HG03139 (cell line): ENCODE measurements around the gene OR2K2.
"Not testable (repeated sequence)": the region's sequence is repeated elsewhere in the genome, so short reads cannot be mapped to it uniquely, and the experiment has no call there.

Experiments
- ATAC-seq: cut with Tn5 transposase; IDR thresholded peaks from one replicate; pipeline ENCODE4 v1.9.1; 2021; ENCODE audit not compliant: unreplicated experiment

Gene OR2K2, protein sequence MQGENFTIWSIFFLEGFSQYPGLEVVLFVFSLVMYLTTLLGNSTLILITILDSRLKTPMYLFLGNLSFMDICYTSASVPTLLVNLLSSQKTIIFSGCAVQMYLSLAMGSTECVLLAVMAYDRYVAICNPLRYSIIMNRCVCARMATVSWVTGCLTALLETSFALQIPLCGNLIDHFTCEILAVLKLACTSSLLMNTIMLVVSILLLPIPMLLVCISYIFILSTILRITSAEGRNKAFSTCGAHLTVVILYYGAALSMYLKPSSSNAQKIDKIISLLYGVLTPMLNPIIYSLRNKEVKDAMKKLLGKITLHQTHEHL

DNA sequence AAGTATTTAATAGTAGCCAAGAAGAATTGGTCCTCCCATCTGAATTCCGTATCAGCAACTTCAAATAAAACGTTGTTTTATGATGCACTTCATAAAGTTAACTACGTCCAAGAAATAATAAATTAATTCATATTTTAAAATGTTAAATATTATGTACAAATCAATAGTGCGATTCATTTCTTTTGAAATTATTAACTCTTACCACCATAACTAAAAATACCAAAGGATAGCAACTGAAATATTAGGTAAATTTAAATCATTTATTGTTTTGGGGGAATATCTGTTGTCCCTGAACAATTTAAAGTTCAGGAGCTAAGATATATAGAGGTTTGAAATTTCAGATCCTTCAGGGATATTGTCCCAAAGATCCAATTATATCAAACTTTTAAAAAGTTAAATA lies at the start of gene OR2K2:
TSS of gene OR2K2 (minus strand) at position 101 of the 400 bp plus-strand sequence. CDS start 1,791 bp downstream, outside the sequence.
- ATAC-seq = no peak

DNA sequence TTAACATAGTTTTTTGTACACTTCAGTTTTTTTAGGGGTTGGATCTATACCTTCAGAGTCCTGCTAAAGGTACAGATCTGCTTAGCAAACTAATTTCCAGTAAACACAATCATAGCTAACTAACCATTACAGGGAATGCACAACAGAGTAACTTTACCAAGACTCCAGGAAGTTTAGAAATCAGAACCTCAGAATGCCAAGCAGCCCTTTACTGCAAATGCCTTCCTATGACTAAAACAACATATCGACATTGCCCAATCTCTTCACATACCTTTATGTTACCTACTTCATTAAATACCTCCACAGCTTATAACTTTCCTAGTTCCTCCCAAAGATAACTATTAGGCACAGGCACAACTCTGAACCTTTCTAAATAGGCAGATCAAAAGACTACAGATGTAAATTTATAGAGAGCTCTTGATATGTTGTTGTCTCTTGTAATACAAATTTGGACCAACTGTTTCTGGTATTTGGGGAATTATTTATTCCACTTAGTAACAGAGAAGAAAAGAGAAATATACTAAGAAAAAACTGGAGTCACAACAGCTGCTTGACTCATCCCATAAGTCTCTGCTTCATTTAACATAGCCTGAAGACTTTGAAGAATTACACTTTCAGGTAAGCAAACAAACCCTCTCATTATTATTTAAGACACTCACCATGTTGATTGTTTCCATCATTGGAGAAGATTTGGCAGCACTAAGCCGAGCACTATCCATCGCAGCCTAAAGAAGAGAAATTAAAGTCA lies 46.0 kb upstream of the OR2K2 start:
- no peak for ATAC-seq

DNA sequence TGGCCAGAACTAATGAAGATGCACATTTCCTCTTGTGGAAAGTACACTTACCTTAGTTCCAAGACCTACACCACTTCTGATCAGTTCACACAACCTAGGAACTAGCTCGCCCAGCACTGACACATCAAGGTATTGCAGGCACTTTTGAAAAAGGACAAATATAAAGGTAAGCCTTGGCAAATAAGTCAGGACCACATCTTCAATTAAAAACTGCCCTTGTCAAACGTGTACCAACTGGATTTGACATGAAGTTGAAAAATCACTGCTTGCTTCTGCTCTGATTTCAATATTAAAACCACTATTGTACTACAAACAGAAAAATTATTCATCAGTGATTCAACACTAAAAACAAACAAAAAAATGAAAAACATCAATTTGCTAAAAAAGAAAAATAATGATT lies 45.0 kb upstream of the OR2K2 start:
- no peak for ATAC-seq

DNA sequence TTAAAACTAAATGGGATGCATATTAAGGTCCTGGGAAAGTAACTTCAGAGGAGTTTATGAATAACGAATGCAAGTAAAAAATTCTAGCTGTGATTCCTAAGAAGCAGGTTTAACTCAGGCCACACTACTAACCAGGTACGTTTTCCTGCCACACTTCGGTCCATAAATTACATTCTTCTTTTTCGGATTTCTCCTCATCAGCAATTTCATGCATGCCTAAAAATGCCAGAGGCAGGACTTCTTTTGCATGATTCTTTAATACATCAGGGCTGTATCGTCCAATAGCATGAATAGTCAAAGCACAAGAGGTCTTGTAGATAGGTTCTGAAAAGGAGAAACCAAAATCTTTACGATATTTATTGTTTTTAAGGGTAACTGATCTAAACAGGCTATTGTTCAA lies 42.3 kb upstream of the OR2K2 start:
- no peak for ATAC-seq

DNA sequence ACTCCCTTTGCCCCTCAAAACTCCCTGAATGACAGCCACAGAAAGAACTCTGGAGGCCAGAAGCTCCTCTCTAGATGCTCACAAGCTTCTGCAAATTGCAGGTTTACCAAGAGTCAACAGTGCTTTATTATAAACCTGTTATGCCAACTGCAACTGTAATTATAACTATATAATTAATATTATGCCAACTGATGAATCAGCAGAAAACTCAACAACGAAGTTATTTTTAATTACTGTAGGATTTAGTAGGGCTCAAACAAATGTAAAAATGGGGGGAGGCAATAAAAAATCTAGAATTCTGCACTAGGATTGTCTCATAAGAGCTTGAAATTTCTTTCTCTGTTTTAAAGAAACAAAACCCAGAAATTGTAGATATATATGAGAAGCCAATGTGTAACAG lies 37.0 kb upstream of the OR2K2 start:
- no peak for ATAC-seq

DNA sequence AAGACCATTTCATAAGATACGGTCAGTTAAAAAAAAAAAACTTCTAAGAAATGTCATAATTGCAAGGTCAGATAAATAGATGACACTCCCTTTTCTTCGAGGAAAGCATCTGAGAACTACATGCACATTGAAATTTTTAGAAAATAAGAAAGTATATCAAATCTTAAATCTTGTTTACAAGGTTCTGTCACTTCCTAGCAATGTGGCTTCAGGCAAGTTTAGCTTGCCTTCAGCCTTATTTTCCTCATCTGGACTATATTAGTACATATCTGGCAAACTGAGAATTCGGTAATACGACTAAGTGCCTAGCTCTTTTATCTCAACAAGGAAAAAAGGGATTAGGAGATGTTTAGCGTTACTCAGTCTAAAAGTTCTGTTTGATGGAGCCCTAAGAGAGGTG lies 32.5 kb upstream of the OR2K2 start:
- no peak for ATAC-seq

DNA sequence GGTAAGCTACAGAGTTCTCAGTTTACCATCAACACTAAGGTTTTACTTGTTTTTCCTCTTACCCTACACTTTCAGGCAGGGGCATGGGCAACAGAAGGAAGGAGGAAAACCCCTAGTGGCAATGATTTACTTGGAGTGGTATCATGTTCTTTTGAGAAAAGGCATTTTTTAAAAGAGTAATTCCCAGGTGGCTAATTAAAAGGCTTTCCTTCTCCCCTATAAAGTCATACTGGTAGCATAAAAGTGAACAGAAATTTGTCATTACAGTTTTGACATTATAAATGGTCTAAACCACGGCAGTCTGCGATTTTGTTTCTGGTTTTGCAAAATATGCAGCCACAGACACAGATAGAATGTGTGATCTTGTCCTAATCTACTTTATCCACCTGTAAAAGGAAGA lies 30.9 kb upstream of the OR2K2 start:
- ATAC-seq = no peak

DNA sequence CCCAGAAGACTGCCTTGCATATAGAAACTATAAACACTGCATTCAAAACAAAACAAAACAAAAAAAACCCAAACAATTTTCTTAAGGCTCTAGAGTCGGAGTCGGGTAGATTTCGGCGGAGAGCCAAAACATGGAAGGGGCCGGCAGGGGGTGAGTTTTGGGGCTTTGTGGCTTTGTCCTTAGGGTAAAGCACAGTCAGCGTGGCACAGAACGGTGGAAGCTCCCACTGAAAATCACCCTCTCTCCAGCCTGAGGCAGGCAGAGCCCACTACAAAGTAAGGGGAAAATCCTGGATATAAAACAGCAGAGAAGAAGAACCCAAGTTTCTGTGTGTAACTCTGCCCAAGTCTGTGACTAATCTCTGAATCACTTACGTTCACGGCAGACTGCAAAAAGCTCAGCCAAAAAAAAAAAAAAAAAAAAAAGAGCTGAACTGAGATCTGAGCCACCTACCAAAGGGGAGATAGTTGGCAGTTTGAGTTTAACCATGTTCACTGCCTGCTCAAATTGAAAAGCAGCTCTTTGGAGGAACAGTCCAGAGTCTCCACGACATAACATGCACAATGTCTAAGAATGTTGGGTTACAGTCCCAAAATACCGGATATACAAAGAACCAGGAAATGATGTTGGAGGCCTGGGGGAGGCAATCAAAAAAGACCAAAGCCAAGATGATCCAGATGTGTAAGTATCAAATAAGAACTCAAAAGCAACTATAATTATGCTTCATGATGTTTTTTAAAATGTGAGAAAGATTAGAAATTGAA lies 26.6 kb upstream of the OR2K2 start:
- no peak for ATAC-seq

DNA sequence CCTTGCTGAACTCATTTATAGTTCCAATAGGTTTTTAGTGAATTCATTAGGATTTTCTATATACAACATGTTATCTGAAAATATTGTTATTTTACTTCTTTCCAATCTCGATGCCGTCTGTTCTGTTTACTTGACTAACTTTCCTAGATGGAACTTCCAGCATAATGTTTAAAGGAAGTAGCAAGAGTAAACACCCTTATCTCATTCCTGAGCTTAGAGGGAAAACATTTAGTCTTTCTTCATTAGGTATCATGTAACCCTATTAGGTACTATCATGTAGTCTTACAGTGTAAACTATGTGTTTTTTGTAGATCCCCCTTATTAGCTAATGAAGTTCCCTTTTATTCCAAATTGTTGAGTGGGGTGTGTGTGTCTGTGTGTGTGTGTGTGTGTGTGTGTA lies 22.5 kb upstream of the OR2K2 start:
- no peak for ATAC-seq

DNA sequence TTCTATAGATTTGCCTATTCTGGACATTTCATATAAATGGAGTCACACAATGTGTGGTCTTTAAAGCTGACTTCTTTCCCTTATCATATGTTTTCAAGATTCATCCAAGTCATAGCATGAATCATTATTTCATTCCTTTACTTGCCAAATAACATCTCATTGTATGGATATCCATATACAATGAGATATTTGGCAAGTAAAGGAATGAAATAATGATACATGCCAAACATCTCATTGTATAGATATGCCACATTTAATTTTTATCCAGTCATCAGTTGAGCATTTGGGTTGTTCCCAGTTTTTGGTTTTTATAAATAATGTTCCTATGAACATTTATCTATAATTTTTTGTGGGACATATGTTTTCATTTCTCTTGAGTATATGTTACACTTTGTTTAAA lies 20.5 kb upstream of the OR2K2 start:
- ATAC-seq = no peak

DNA sequence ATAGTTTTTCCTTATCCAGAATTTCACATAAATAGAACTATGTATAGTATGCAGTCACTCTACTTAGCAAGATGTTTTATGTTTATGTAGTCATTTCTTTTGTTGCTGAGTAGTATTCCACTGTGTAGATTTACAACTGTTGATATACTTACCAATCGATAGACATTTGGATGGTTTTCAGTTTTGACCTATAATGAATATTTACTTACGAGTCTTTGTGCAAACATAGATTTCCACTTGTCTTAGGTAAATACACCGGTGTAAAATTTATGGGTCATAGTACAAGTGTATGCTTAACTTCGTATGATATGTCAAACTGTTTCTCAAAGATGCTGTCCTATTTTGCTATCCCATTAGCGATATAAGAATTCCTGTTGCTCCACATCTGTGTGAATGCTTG lies 19.7 kb upstream of the OR2K2 start:
- no peak for ATAC-seq

DNA sequence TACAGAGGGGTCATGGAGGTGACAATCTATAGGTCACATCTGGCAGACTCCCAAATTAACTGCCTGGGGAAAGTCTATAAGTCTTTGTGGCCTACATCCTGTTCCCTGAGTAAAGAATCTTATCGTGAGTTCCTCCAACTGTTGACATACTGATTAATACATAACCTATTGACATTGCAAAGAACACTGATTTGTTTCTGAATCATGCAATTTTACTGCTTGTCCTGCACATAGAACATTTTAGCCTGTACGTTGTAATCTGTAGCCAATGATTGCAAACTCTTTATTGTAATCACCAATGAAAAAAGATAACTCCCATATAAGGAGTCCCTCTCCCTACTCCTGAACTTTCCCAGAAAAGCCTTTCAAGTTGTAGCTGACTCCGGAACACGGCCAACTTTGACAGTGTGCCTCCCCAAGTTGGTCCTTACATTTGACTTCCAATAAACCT lies 18.8 kb upstream of the OR2K2 start:
- no peak for ATAC-seq

DNA sequence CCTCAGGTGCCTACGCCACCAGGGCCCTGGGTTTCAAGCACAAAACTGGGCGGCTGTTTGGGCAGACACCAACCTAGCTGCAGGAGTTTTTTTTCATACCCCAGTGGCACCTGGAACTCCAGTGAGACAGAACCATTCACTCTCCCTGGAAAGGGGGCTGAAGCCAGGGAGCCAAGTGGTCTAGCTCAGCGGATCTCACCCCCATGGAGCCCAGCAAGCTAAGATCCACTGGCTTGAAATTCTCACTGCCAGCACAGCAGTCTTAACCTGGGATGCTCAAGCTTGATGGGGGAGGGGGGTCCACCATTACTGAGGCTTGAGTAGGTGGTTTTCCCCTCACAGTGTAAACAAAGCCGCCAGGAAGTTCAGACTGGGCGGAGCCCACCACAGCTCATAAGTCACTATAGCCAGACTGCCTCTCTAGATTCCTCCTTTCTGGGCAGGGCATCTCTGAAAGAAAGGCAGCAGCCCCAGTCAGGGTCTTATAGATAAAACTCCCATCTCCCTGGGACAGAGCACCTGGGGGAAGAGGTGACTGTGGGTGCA lies 4.4 kb upstream of the OR2K2 start:
- not testable (repeated sequence) for ATAC-seq

DNA sequence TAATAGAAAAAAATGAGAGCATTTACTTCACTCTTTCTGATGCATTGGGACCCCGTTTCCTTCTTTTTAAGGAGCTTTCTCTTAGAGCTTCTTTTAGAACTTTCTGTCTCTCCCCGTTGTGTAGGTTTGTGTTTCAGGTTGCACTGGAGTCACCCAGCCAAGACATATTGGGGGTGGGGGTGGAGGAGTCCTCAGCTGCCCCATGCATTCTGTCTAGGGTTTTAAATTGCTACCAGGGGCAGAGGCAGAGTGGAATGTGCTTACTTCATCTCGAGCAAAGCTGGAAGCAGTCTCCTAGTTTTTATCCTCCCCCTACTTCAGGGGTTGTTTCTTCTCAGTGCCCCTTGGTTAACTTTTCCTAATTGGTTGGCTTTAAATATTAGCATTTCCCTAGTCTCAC lies 9.4 kb downstream of the OR2K2 start:
- no peak for ATAC-seq

DNA sequence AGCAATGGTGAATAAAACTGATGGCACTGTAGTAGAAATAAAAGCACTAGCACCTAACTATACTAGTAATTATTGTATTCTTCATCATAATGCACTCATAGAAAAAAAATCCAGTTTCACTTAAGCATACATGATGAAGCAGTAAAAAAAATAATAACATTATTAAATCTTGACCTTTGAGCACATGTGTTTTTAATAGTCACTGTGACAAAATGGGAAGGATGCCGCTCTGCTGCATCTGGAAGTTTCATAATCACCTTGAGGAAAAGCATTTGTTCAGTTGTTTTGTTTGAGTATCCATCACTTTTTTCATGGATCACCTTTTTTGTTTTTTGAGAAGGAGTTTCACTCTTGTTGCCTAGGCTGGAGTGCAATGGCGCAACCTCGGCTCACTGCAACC lies 13.2 kb downstream of the OR2K2 start:
- ATAC-seq = no peak

DNA sequence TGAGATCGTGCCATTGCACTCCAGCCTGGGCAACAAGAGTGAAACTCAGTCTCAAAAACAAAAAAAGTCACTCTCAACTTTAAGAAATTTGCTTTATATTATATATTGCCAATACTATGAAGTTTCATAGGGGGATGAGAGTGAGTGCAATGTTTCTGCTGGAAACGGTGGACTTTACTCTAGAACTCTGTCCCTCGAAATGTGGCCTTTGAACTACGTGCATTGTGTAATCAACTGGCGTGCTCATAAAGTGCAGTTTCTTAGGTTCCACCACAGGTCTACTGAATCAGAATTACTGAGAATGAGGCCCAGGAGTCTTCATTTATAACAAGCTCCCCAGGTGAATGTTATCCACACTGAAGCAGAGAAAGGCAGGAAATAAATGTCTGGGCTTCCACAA lies 24.1 kb downstream of the OR2K2 start:
- no peak for ATAC-seq

DNA sequence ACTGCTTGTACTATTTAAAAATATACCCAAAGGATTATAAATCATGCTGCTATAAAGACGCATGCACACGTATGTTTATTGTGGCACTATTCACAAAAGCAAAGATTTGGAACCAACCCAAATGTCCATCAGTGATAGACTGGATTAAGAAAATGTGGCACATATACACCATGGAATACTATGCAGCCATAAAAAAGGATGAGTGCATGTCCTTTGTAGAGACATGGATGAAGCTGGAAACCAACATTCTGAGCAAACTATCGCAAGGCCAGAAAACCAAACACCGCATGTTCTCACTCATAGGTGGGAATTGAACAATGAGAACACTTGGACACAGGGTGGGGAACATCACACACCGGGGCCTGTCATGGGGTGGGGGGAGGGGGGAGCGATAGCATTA lies 26.0 kb downstream of the OR2K2 start:
- not testable (repeated sequence) for ATAC-seq

DNA sequence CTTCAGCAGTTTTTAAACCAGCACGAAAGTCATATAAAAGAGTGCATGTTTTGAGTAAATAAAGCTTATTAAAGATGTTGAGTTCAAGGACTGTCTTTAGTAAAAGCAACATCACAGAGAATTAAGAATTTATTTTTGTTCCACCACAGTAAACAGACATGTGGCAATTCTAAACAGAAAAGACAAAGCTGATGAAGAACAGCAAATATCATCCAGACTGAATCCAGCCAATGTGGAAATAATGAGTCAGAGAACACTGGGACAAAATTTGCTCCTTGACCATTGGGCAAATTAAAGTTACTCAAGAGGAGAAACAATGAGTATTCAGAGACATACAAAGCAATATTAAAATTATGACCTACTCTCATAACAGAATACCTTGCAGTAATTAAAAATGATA lies 28.8 kb downstream of the OR2K2 start:
- no peak for ATAC-seq

DNA sequence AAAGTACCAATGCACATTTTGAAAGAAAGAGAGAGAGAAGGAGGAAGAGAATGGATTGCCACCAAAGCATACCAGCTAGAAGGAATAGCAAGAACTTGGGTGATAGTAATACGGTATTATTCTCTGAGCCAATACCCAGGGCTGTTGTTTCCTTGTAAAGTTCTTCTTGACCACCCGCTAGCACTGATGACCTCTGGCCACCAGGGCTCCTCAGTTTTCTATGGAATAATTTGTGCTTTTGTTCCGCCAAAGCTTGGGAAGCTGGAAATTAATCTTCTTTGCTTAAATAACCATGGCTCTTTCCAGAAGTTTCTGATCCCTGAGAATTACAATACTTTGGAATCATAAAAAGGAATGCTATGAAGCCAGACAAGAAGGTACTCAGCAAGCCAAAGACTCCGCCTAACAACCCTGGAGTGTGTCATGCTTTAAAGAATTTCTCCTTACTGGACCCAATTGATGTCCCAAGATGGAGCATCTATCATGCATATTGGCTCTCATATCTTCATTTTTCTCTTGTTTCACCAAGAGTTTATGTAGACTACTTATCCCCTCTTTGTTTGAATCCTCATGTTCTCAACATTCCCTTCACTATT lies 29.8 kb downstream of the OR2K2 start:
- no peak for ATAC-seq

DNA sequence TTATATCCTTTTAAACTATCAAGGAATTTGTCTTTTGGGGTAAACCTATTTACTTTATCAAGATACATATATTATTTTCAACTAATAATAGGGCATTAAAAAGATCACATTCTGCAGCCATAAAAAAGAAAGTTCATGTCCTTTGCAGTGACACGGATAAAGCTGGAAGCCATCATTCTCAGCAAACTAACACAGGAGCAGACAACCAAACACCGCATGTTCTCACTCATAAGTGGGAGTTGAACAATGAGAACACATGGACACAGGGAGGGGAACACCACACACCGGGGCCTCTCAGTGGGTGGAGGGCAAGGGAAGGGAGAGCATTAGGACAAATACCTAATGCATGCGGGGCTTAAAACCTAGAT lies 30.4 kb downstream of the OR2K2 start:
- ATAC-seq = not testable (repeated sequence)
